22Rv1 (cell line): ENCODE results near the gene ABCD3.
"Not testable (repeated sequence)": the region's sequence is repeated elsewhere in the genome, so short reads cannot be mapped to it uniquely, and the experiment has no call there.

Experiments
- H3K27ac ChIP-seq: fragments of 450-650 bp; 2 replicates; pipeline ENCODE4 v1.5.1; 2017
- ZFX ChIP-seq: fragments of 450-650 bp; IDR thresholded peaks from 2 replicates; pipeline ENCODE4 v1.6.1; 2017; ENCODE audit warnings: antibody characterized with exemption, borderline replicate concordance
- TF ChIP-seq, protein P1 (sequence below): fragments of 450-650 bp; IDR thresholded peaks from 2 replicates; pipeline ENCODE4 v1.5.1; 2017; ENCODE audit warnings: mild to moderate bottlenecking

The ABCD3 gene

DNA sequence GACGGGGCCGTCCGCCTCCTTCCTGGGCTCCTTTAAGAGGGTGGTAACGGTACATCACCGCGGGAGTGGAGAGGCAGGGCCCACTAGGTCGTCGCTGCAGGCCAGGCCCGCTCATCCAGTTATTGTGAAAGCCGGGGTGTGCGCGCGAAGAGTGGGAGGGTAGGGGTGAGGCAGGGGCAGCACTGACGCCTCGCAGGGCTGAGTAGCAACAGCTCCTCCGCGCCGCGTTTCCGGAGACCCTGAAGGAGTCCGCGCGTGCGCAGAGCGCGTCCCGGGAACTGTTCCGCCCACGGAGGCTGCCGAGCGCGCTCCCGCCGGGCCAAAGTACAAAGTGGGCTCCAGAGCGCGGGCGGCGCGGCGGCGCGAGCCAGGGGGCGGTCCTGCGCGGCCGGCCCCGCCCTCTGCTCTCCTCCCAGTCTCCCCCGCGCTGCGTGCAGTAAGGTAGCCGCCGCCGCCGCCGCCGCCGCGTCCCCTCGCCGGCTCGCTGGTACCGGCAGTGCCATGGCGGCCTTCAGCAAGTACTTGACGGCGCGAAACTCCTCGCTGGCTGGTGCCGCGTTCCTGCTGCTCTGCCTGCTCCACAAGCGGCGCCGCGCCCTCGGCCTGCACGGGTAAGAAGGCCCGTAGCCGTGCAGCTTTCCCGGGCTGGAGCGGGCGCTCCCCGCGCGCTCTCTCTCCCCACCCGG, at the start of gene ABCD3:
Gene ABCD3, plus strand, starts transcription at position 412 of the 686 bp plus-strand sequence. Its CDS starts 90 bp downstream, at position 502.
- TF ChIP-seq ZFX = no peak
- TF ChIP-seq, protein P1, sequence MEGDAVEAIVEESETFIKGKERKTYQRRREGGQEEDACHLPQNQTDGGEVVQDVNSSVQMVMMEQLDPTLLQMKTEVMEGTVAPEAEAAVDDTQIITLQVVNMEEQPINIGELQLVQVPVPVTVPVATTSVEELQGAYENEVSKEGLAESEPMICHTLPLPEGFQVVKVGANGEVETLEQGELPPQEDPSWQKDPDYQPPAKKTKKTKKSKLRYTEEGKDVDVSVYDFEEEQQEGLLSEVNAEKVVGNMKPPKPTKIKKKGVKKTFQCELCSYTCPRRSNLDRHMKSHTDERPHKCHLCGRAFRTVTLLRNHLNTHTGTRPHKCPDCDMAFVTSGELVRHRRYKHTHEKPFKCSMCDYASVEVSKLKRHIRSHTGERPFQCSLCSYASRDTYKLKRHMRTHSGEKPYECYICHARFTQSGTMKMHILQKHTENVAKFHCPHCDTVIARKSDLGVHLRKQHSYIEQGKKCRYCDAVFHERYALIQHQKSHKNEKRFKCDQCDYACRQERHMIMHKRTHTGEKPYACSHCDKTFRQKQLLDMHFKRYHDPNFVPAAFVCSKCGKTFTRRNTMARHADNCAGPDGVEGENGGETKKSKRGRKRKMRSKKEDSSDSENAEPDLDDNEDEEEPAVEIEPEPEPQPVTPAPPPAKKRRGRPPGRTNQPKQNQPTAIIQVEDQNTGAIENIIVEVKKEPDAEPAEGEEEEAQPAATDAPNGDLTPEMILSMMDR = no peak
- H3K27ac ChIP-seq = peak within 1 kb of the TSS; percentile 90

DNA sequence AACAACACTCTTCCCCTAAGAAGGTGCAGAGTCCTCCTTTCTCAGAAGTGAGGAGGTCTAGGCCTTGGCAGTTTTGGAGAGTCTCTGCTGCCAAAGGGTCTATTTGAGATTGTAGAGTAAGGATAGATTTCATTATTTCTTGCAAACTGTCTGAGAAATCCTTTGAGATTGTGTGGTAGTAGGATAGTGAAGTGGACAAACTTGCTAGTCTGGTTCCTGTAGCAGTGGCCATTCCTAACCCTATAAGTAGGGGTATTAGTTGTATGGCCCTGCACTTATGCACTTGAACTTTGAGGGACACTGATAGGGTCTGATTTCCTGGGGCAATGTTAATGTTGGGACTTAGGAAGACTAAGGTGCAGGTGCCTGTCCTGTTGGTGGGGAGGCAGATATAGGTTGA, 45.4 kb upstream of the ABCD3 start:
- not testable (repeated sequence) for H3K27ac ChIP-seq

DNA sequence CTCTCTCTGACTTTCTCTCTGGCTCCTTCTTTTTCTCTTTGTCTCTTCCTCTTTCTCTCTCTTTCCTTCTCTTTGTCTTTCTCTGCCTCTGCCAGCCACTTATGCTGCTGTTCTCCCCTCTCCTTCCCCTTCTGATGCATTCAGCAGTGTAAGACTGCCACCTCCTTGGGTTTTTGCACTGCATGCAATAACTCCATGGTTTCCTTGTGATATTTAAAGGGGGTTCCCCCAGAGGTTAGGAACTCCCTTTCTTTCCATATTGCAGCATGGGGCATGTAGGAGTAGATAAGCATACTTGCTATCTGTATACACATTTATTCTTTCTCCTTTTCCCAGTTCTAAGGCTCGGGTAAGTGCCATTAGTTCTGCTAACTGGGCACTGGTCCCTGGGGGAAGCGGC, 44.9 kb upstream of the ABCD3 start:
- not testable (repeated sequence) for H3K27ac ChIP-seq

DNA sequence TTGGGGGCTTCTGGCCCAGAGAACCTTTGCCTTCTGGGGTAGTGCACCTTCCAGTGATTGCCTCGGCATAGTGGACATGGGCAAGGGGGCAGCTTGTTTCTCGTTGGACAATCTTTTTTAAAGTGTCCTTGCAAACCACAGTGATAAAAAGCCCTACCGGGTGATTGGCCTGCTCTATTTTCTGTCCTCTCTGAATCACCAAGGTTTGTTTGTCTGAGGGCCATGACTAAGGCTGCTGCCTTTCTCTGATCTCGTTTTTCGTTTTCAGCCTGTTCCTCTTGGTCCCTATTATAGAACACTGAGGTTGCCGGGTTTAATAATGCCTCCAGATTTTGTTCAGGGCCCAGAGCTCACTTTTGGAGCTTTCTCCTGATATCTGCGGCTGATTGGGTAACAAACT, 42.5 kb upstream of the ABCD3 start:
- H3K27ac ChIP-seq = not testable (repeated sequence)

DNA sequence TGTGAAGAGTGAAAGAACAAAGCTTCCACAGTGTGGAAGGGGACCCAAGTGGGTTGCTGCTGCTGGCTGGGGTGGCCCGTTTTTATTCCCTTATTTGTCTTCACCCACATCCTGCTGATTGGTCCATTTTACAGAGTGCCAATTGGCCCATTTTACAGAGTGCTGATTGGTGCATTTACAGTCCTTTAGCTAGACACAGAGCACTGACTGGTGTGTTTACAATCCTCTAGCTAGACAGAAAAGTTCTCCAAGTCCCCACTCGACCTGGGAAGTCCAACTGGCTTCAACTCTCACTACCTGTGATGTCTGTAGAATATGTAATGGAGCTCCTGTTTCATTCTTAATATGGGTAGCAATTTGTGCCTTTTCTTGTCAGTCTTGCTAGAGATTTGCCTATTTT, 39.7 kb upstream of the ABCD3 start:
- H3K27ac ChIP-seq = not testable (repeated sequence)

DNA sequence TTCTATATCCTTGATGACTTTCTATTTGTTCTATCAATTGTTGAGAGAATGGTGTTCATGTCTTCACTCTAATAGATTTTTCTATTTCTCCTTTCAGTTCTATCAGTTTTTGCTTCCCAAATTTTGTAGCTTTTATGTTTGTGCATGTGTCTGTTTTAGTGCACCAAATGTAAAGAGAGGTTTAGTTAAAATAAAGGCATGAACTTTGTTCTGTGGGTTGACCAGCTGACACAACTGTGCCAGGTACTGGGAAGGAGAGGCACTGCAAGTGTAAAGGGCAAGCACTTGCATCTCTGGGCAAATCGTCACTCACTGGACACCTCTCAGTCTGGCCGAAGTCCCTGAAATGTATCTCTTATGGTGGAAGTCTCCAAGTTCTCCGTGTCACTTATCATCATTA, 38.6 kb upstream of the ABCD3 start:
- TF ChIP-seq ZFX = no peak
- TF ChIP-seq, protein P1 = no peak
- H3K27ac ChIP-seq = no peak overlapping the region

DNA sequence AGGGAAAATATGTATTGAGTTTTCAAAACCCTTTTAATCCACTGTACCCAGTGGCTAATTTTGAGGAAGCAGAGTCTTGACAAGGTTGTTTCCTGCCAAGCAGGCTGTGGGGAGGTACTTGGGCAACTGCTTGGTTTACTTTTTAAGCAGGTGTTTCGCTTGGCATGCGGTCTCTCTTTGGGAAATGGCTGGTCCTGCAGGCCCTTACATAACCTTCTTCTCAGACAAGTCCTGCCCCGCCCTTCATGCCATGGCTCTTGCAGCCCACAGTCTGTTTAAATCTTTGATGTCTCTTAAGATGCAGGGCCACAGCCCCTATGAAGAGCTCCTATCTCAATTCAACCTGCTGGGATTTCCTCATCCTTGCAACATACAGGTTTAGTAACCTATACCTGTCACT, 36.0 kb upstream of the ABCD3 start:
- H3K27ac ChIP-seq = no peak overlapping the region
- TF ChIP-seq ZFX = no peak
- TF ChIP-seq, protein P1 = no peak

DNA sequence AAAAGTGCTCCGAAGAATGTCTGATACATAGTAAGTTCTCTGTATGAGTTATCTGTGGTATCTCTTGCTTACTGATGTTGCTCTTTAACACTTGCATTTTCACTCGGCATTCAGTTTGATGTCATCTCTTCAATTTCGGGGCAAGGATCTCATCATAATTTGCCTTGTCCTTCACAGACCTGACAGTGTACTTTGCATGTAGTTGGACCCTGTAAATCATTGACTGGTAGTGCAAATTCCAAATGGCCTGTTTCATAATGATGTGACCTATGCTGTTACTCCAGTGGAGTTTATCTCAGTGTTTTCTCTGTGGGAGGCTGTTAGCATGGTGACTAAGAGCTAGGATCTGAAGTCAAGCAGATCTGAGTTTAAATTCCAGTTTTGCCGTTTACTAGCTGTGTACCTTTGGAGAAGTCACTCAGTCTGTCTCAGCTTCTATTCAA, 34.2 kb upstream of the ABCD3 start:
- peak overlapping the region; percentile 52 for H3K27ac ChIP-seq
- TF ChIP-seq, protein P1 = no peak
- TF ChIP-seq ZFX = no peak

DNA sequence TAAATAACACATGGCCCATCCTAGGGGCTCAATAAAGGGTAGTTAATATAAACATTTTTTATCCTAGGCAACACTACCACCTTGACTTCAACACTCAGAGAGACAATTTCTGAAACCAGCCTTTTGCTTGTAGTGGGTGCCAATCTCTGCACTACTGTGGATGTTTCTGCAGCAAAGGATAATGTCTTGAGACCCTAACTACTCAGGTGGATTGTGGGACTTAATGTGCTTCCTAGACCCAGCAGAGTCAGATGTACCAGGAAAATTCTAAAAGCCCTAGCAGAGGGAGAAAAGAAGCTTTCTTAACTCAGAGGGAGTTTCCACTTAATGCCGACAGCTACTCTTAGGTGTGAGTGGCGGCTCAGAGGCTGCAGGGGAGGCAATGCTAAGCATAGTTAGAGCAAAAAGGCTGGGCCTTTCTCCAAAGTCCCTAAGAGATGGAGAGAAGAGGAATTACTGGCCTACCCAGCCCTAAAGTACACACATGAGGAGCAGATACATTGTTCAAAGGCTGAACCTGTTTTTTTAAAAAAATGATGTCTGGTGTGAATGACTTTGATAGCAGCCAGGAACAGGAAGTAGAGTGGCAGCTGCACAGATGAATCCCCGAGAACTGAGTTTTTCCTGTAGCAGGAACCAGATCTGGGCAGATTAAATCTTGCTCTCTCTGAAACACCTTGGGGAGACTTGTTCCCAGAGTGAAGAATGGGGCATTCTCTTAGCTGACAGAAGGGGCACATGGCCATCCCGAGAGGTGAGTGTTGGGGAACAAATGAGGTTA, 33.5 kb upstream of the ABCD3 start:
- TF ChIP-seq ZFX = no peak
- TF ChIP-seq, protein P1 = no peak
- H3K27ac ChIP-seq = peak overlapping the region; percentile 52
